BJ (cell line): ENCODE measurements around the gene STEAP3. TPM values are rescaled to one million over a fixed set of nuclear protein-coding genes. Genes with fewer than 3 reads are reported as not detected.

Source experiments
- CTCF ChIA-PET: fragments of 350-600 bp; formaldehyde crosslinking; extraction: SDS; loops from one replicate; lab custom pipeline; 2021; ENCODE audit warnings: antibody characterized with exemption, inconsistent platforms; lab: Yijun Ruan, JAX
- POLR2A ChIA-PET: fragments of 300-600 bp; sonication (Branson Sonifier 250); formaldehyde crosslinking; extraction: SDS; loops from one replicate; lab custom pipeline; 2021; ENCODE audit warnings: antibody characterized with exemption; lab: Charles Lee
- DNase-seq: peaks from one replicate; pipeline ENCODE4 v3.0.0-alpha.2; 2011; ENCODE audit warnings: low read depth
- H3K27me3 ChIP-seq: 2 replicates; pipeline ENCODE4 v1.6.0; 2011; ENCODE audit warnings: low read length; ENCODE audit not compliant: control insufficient read depth, insufficient read depth
- H3K36me3 ChIP-seq: 2 replicates; pipeline ENCODE4 v1.5.1; 2011; ENCODE audit warnings: low read length; ENCODE audit not compliant: control insufficient read depth, insufficient read depth
- H3K4me3 ChIP-seq: 2 replicates; pipeline ENCODE4 v1.5.1; 2011; ENCODE audit warnings: low read depth, mild to moderate bottlenecking, control low read depth, low read length
- polyA plus RNA-seq: library from polyadenylated mRNA; depleted of rRNA; stranded (reverse); fragments of >200 nt; gene quantifications from 2 replicates; pipeline ENCODE4 v1.2.3, GENCODE V29; 2011
- TF ChIP-seq, protein P1 (sequence below): IDR thresholded peaks from 2 replicates; pipeline ENCODE4 v1.5.1; 2011; ENCODE audit warnings: low read depth, mild to moderate bottlenecking, control low read depth, inconsistent platforms, low read length, moderate library complexity; ENCODE audit not compliant: insufficient read depth

Gene STEAP3
- polyA plus RNA-seq, 1 experiment = 13.9 TPM

DNA sequence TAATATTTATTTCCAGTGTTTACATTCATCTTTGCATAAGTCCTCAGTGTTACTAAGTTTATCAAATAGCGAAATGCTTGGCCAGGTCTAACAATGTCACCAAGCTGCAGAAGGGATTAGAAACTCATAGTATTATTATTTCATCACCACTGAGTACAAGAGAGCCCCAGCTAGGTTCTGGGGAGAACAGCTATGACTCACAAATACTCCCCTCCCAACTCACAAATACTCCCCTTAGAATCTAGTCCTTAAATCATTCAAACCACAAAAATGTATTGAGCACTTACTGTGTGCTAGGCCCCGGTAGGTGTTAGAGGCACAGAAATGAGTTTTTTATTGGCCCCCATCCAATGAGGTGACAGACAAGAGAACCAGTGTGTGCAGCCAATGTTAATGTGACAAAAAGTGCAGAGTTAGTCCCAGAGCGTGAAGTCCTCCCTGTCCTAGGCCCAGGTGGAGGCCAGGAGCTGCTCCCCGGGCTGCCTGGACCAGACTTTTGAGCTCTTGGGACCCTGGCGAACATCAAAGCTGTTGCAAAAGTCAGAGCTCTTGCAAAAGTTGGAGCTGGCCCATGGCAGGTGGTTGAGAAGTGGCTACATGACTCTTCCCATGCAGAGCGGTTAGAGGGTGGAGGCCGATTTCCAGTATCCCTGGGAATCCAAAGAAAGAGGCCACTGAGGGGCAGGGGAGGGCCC lies 9.8 kb downstream of the STEAP3 start:
- POLR2A ChIA-PET = no interaction called here
- TF ChIP-seq, protein P1, sequence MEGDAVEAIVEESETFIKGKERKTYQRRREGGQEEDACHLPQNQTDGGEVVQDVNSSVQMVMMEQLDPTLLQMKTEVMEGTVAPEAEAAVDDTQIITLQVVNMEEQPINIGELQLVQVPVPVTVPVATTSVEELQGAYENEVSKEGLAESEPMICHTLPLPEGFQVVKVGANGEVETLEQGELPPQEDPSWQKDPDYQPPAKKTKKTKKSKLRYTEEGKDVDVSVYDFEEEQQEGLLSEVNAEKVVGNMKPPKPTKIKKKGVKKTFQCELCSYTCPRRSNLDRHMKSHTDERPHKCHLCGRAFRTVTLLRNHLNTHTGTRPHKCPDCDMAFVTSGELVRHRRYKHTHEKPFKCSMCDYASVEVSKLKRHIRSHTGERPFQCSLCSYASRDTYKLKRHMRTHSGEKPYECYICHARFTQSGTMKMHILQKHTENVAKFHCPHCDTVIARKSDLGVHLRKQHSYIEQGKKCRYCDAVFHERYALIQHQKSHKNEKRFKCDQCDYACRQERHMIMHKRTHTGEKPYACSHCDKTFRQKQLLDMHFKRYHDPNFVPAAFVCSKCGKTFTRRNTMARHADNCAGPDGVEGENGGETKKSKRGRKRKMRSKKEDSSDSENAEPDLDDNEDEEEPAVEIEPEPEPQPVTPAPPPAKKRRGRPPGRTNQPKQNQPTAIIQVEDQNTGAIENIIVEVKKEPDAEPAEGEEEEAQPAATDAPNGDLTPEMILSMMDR = no peak
- H3K27me3 ChIP-seq = no peaks in the 10 kb centered on the region; the same call in 1 of the 2 replicates
- no peak for DNase-seq
- H3K4me3 ChIP-seq = no peak overlapping the region
- CTCF ChIA-PET = interaction anchor here (0.6 to 3.4 kb wide), 10 partner anchors 8 to 353 kb away, joined by 3 to 18 read pairs (median 4); no protein-coding TSS in a partner anchor
- no peaks in the 10 kb centered on the region for H3K36me3 ChIP-seq

DNA sequence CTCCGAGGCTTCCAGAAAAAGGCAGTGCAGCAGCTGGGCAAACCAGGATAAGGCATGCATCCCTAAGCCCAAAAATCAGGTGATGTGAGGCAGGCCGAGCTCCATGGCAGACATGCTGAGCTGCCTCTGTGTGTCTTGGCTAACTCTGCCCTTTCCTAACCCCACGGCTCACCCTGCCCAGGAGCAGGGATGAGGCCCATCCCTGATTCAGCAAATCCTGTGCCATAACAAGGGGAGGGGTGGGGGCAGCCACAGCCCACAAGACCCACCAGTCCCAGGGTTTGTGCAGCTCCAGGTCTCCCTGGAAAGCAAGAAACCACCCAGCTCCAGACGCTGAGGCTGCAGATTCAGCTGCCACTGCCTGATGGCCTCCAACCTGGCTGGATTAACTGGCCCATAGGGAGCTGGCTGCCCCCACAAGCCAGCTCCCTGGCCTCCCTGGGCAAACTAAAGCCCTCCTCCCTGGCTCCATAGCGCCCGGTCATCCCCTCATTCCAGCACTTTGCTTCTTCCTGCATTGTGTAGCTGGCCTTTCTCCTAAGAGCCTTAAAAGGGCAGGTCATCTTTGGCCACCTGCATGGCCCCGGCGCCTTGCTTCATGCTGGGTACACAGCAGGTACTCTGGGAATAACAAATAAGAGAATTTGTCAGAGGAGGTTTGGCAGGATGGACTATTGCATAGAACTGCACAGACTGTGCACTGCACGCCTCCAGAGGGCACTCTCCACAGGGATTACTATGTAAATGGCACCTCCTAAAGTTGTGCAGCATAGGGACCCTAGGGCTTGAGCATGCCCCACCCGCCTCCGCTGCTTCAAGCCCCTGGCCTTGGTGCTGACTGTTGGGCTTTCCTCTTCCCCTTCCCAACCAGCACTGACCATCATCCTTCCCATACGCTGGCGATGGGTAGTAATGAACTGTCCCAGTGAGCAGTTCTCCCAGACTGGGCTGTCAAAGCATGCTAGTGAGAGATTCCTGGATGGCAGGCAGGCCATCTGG lies 10.7 kb downstream of the STEAP3 start:
- TF ChIP-seq, protein P1 = peak; percentile 52
- DNase-seq = no peak
- H3K27me3 ChIP-seq = no peaks in the 10 kb centered on the region; the same call in 1 of the 2 replicates
- CTCF ChIA-PET = interaction anchor here (0.6 to 3.4 kb wide), 12 partner anchors 9 to 354 kb away, joined by 3 to 18 read pairs (median 4); no protein-coding TSS in a partner anchor
- no peaks in the 10 kb centered on the region for H3K36me3 ChIP-seq
- no peak overlapping the region for H3K4me3 ChIP-seq
- POLR2A ChIA-PET = no interaction called here

DNA sequence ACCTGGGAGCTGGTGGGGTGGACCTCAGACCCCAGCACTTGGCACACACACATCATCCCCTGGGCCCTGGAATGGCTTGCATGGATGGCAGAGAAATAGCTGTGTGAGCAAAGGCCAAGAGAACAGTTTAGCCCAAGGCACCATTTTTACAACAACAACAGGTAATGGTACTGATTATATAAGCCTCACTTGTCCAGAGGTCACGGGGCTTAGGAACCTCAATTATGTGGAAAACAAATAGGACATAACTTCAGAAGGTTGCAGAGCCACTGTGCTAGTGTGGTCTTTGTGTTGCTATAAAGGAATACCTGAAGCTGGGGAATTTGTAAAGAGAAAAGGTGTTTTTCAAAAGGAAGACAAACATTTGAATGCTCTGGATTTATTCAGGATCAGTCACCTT lies 13.2 kb downstream of the STEAP3 start:
- POLR2A ChIA-PET = no interaction called here

DNA sequence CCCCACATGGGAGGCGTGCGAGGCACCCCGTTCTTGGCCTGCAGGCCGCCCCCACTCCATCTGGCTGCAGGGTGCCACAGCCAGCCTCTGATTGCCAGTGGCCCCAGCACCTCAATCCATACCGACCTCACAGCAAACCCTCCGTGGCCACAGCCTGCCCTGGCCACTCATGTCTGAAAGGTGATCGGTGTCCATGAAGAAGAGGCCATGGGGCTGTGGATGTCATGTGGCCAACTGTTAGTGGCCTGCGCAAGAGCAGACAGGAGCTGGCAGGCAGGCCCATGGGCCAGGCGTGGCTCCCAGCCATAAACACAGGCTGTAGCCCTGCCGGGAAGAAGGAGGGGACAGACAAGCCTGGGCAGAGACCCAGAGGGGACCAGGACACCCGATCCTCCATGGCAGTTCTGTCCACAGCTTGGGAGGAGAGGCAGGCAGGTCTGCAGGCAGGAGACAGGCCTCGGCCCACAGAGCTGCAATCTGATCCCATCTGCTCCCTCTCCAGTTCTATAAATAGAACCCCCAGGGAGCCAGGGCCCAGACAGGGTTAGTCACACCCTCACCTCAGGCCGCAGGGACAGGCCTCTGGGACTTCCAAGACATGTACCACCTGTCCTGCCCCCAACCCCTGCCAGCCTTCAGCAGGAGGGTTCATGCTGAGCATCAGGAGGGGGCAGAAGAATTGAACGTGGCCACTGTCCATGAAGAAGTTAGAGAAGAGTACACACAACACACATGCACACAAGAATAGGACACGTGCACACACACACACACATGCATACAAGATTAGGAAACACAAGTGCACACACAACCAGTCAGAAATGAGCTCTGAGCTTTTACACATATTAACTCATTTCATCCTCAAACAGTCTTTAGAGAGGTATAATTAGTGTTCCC lies 16.9 kb downstream of the STEAP3 start:
- H3K27me3 ChIP-seq = no peaks in the 10 kb centered on the region; the same call in 1 of the 2 replicates
- POLR2A ChIA-PET = interaction anchor here (0.7 kb wide), 1 partner anchor 13 kb away, joined by 3 read pairs; no protein-coding TSS in a partner anchor
- H3K4me3 ChIP-seq = no peak overlapping the region
- no peak for DNase-seq
- TF ChIP-seq, protein P1 = no peak
- CTCF ChIA-PET = interaction anchor here (0.6 to 2.1 kb wide), 6 partner anchors 12 to 51 kb away, joined by 3 to 7 read pairs (median 4); partner anchors contain the start of gene STEAP3
- H3K36me3 ChIP-seq = no peaks in the 10 kb centered on the region

More for the DNA sequence above, 13.2 kb downstream of the STEAP3 start:
- no peak for DNase-seq
- TF ChIP-seq, protein P1 = no peak
- CTCF ChIA-PET = interaction anchor here (2.2 kb wide), 1 partner anchor 27 kb away, joined by 13 read pairs; no protein-coding TSS in a partner anchor
- no peak overlapping the region for H3K4me3 ChIP-seq
- H3K36me3 ChIP-seq = no peaks in the 10 kb centered on the region
- H3K27me3 ChIP-seq = no peaks in the 10 kb centered on the region; the same call in 1 of the 2 replicates
